B cell (primary cell): Measurements from ENCODE around the gene SUSD3. TPM values are rescaled to one million over a fixed set of nuclear protein-coding genes. Genes with fewer than 3 reads are reported as not detected.

Experiments
- ATAC-seq: fragments of 200-7000 bp; cut with Tn5 transposase; one replicate; pipeline ENCODE4 v1.10.0; 2021; ENCODE audit warnings: low read depth, mild to moderate bottlenecking, moderate number of reproducible peaks, moderate library complexity
- CTCF ChIA-PET: fragments of 350-600 bp; sonication (Branson Sonifier 250); formaldehyde crosslinking; loops from one replicate; lab custom pipeline; 2021; ENCODE audit warnings: antibody characterized with exemption, inconsistent platforms; lab: Charles Lee
- POLR2A ChIA-PET: fragments of 350-600 bp; sonication (Branson Sonifier 250); formaldehyde crosslinking; loops from one replicate; lab custom pipeline; 2021; ENCODE audit warnings: antibody characterized with exemption; lab: Charles Lee
- DNase-seq: peaks from one replicate; pipeline ENCODE4 v3.0.0; 2013
- H2AFZ ChIP-seq: 2 replicates; pipeline ENCODE4 v1.6.1; 2012; ENCODE audit warnings: mild to moderate bottlenecking, low read depth, low read length; ENCODE audit not compliant: insufficient read depth, poor library complexity, severe bottlenecking
- H3K27ac ChIP-seq, 2 donors: 1 replicate in 1 of 2; 2 replicates in 1 of 2; pipeline ENCODE4 v1.5.1; 2012 to 2013; ENCODE audit warnings: low read length in 2 of 2, mild to moderate bottlenecking in 2 of 2, moderate library complexity in 1 of 2
- H3K27me3 ChIP-seq, 4 experiments: fragments of 200-600 bp in 1 of 4; sonication (generic) in 1 of 4; replicated peaks in 1 of 4; 1 replicate in 2 of 4; 2 replicates in 2 of 4; pipeline versions ENCODE4 v1.6.1 to v1.7.0; 2013 to 2016; ENCODE audit warnings: low read length in 3 of 4, mild to moderate bottlenecking in 2 of 4, mixed read lengths in 1 of 4, moderate library complexity in 1 of 4; ENCODE audit not compliant: insufficient read depth in 4 of 4, control insufficient read depth in 3 of 4; ENCODE audit errors: control extremely low read depth in 1 of 4
- H3K36me3 ChIP-seq, 2 experiments: replicated peaks in 1 of 2; 1 replicate in 1 of 2; 2 replicates in 1 of 2; pipeline versions ENCODE4 v1.6.1 to v1.7.1; 2013; ENCODE audit warnings: low read length in 1 of 2; ENCODE audit not compliant: insufficient read depth in 2 of 2, control insufficient read depth in 1 of 2; ENCODE audit errors: control extremely low read depth in 1 of 2, extremely low read depth in 1 of 2
- H3K4me1 ChIP-seq, 2 donors: fragments of 200-600 bp in 1 of 2; sonication (generic) in 1 of 2; 1 replicate in 1 of 2; 2 replicates in 1 of 2; pipeline versions ENCODE4 v1.5.1 to v1.6.1; 2013 to 2017; ENCODE audit warnings: low read length in 2 of 2; ENCODE audit not compliant: control insufficient read depth in 2 of 2, insufficient read depth in 2 of 2
- H3K4me2 ChIP-seq: replicated peaks from 2 replicates; pipeline ENCODE3; 2012; ENCODE audit warnings: mild to moderate bottlenecking, low read depth, low read length; ENCODE audit not compliant: poor library complexity, severe bottlenecking
- H3K4me3 ChIP-seq, 5 experiments: fragments of 200-600 bp in 1 of 5; sonication (generic) in 1 of 5; 1 replicate in 3 of 5; 2 replicates in 2 of 5; pipeline versions ENCODE4 v1.5.1 to v1.7.0; 2011 to 2016; ENCODE audit warnings: low read length in 4 of 5, mild to moderate bottlenecking in 4 of 5, low read depth in 2 of 5, control low read depth in 1 of 5, moderate library complexity in 1 of 5; ENCODE audit not compliant: insufficient read depth in 1 of 5; ENCODE audit errors: control extremely low read depth in 1 of 5, extremely low read depth in 1 of 5
- H3K79me2 ChIP-seq: fragments of 200-600 bp; sonication (generic); one replicate; pipeline ENCODE4 v1.6.0; 2016; ENCODE audit warnings: low read length; ENCODE audit not compliant: control insufficient read depth, insufficient read depth
- H3K9ac ChIP-seq: fragments of 200-600 bp; sonication (generic); 2 replicates; pipeline ENCODE4 v1.6.1; 2017; ENCODE audit warnings: mild to moderate bottlenecking, low read length, moderate library complexity
- H3K9me3 ChIP-seq, 3 donors: one replicate each; pipeline versions ENCODE4 v1.6.1 to v1.7.1; 2013; ENCODE audit warnings: low read length in 2 of 3; ENCODE audit not compliant: control insufficient read depth in 2 of 3, insufficient read depth in 1 of 3; ENCODE audit errors: control extremely low read depth in 1 of 3
- H4K20me1 ChIP-seq: 2 replicates; pipeline ENCODE4 v1.6.0; 2012; ENCODE audit warnings: mild to moderate bottlenecking, low read length; ENCODE audit not compliant: insufficient read depth, control insufficient read depth, poor library complexity, severe bottlenecking
- H3K27ac Mint-ChIP-seq: one replicate; pipeline ENCODE4 v1.8.0; 2021; ENCODE audit warnings: mixed read lengths
- H3K27me3 Mint-ChIP-seq: one replicate; pipeline ENCODE4 v1.8.0; 2021; ENCODE audit warnings: mixed read lengths
- H3K4me1 Mint-ChIP-seq: one replicate; pipeline ENCODE4 v1.8.0; 2021; ENCODE audit warnings: mixed read lengths
- H3K4me3 Mint-ChIP-seq: one replicate; pipeline ENCODE4 v1.8.0; 2021; ENCODE audit warnings: mixed read lengths
- H3K9me3 Mint-ChIP-seq: one replicate; pipeline ENCODE4 v1.8.0; 2022; ENCODE audit warnings: mixed read lengths; ENCODE audit not compliant: insufficient read depth
- EZH2 ChIP-seq: IDR thresholded peaks from 2 replicates; pipeline ENCODE4 v1.6.1; 2012; ENCODE audit warnings: borderline replicate concordance, low read depth, mild to moderate bottlenecking, moderate library complexity, low read length; ENCODE audit not compliant: insufficient read depth, poor library complexity, severe bottlenecking
- WGBS: methylation state at CpG from one replicate; pipeline ENCODE4 v1.1.5; 2013; ENCODE audit warnings: missing lambda C conversion rate; ENCODE audit not compliant: insufficient coverage; 5-methylcytosine and 5-hydroxymethylcytosine counted together
- intact Hi-C: fragments of 100-400 bp; cut with micrococcal nuclease; formaldehyde crosslinking; loops from one replicate; pipeline ENCODE4 v1.10.0; 2022
- polyA plus RNA-seq: library from polyadenylated mRNA; depleted of rRNA; stranded (reverse); fragments of >200 nt; gene quantifications from 2 replicates; pipeline ENCODE4 v1.2.3, GENCODE V29; 2012
- total RNA-seq, 2 donors: library from RNA; stranded (reverse); fragments of 120-200 nt in 1 of 2; gene quantifications; 1 replicate in 1 of 2; 2 replicates in 1 of 2; pipeline versions ENCODE4 v1.2.3 to v1.2.4, GENCODE V29; 2013 to 2022
- TF ChIP-seq, protein P1 (sequence below): fragments of 200-600 bp; IDR thresholded peaks from one replicate; pipeline ENCODE4 v1.8.0; 2022; ENCODE audit warnings: antibody characterized with exemption, mild to moderate bottlenecking

The SUSD3 gene
- total and polyA plus RNA-seq, 2 donors (not counting 1 experiment from before 2014, with no cell fraction given): 41.0 to 85.0 TPM

- Histone ChIP-seq H3K9me3 (no peaks in the 10 kb centered on the region), H3K4me2 (peak overlapping the region; percentile 94), H3K9ac (peak overlapping the region; percentile 59), H3K4me3 (peak overlapping the region; percentile 56 to 69 (median 67)), H4K20me1 (no peaks in the 10 kb centered on the region), H3K27ac (peak overlapping the region; percentile 74 to 78), H3K36me3 (peaks cover 0 to 11% of the 10 kb centered on the region in 2 experiments), H3K27me3 (no peaks in the 10 kb centered on the region), H3K4me1 (peaks cover 64 to 71% of the 10 kb centered on the region in 2 donors), H3K79me2 (peaks cover 33% of the 10 kb centered on the region), H2AFZ (peak overlapping the region; percentile 66)
- Mint-ChIP-seq H3K9me3 (no peaks in the 10 kb centered on the region), H3K27me3 (no peaks in the 10 kb centered on the region), H3K4me1 (peaks cover 79% of the 10 kb centered on the region), H3K4me3 (peak overlapping the region; percentile 90), H3K27ac (peak overlapping the region; percentile 99)
- ATAC-seq (no peak), DNase-seq (no peak)
- POLR2A ChIA-PET: interaction anchor here (0.7 to 4.3 kb wide), 5 partner anchors 8 to 96 kb away, joined by 3 to 31 read pairs (median 4); partner anchors contain the start of gene CARD19
- CTCF ChIA-PET: interaction anchor here (0.8 to 1.6 kb wide), 7 partner anchors 32 to 57 kb away, joined by 3 to 7 read pairs (median 4); no protein-coding TSS in a partner anchor
- TF ChIP-seq EZH2: no peak
- TF ChIP-seq, protein P1, sequence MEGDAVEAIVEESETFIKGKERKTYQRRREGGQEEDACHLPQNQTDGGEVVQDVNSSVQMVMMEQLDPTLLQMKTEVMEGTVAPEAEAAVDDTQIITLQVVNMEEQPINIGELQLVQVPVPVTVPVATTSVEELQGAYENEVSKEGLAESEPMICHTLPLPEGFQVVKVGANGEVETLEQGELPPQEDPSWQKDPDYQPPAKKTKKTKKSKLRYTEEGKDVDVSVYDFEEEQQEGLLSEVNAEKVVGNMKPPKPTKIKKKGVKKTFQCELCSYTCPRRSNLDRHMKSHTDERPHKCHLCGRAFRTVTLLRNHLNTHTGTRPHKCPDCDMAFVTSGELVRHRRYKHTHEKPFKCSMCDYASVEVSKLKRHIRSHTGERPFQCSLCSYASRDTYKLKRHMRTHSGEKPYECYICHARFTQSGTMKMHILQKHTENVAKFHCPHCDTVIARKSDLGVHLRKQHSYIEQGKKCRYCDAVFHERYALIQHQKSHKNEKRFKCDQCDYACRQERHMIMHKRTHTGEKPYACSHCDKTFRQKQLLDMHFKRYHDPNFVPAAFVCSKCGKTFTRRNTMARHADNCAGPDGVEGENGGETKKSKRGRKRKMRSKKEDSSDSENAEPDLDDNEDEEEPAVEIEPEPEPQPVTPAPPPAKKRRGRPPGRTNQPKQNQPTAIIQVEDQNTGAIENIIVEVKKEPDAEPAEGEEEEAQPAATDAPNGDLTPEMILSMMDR: no peak
- intact Hi-C loops: loop anchor here (2.0 to 5.0 kb wide), 2 partner anchors 17 to 507 kb away; no protein-coding TSS in a partner anchor
- WGBS: 25% methylated on average over 7 of the region's 7 CpGs
Measured at GRCh38 chr9:93059715-93060578, 1.4 kb downstream of the SUSD3 start.
